ENCODE results near the gene LAMA2. TPM values are rescaled to one million over a fixed set of nuclear protein-coding genes. Genes with fewer than 3 reads are reported as not detected.

The LAMA2 gene
- total RNA-seq, 1 donor from 2014 or later: 1.8 TPM

- Mint-ChIP-seq H3K9me3 (ENCODE audit: unreplicated experiment) (no peaks in the 10 kb centered on the region), H3K36me3 (ENCODE audit: low read depth, unreplicated experiment) (no peaks in the 10 kb centered on the region), H3K4me3 (ENCODE audit: unreplicated experiment) (no peak overlapping the region), H3K27me3 (ENCODE audit: low read depth, unreplicated experiment) (no peaks in the 10 kb centered on the region), H3K4me1 (ENCODE audit: low read depth, unreplicated experiment) (no peaks in the 10 kb centered on the region), H3K27ac (ENCODE audit: unreplicated experiment) (no peak overlapping the region)
- Histone ChIP-seq H3K27me3 (ENCODE audit: insufficient read depth, low read length) (no peaks in the 10 kb centered on the region), H3K27ac (ENCODE audit: low read depth, low read length) (no peak overlapping the region), H3K79me2 (ENCODE audit: insufficient read depth, low read length) (no peaks in the 10 kb centered on the region), H4K20me1 (ENCODE audit: insufficient read depth, low read length) (no peaks in the 10 kb centered on the region), H3K4me1 (ENCODE audit: insufficient read depth, low read length) (peaks cover 10% of the 10 kb centered on the region), H3K36me3 (ENCODE audit: insufficient read depth, low read length) (no peaks in the 10 kb centered on the region), H2AFZ (ENCODE audit: low read depth, low read length) (no peak overlapping the region), H3K9me3 (ENCODE audit: insufficient read depth, low read depth, low read length) (no peaks in the 10 kb centered on the region), H3K4me3 (ENCODE audit: insufficient read depth, low read depth, low read length) (no peak overlapping the region), H3K4me2 (ENCODE audit: low read length) (no peak overlapping the region), H3K9ac (ENCODE audit: low read length) (no peak overlapping the region)
- TF ChIP-seq EZH2 (IDR thresholded peaks at IDR 0.05; ENCODE audit: insufficient read depth, low read length) (no peak), CTCF (IDR thresholded peaks at IDR 0.05; ENCODE audit: insufficient read depth, low read depth, low read length) (no peak)
- DNase-seq (ENCODE audit: low read depth) (no peak), FAIRE-seq (no peak)
These were observed 446.7 kb downstream of the LAMA2 start for GRCh38 chr6:129329678-129330077.

- Histone ChIP-seq H3K27me3 (ENCODE audit: insufficient read depth, low read length) (no peaks in the 10 kb centered on the region), H3K27ac (ENCODE audit: low read depth, low read length) (peak overlapping the region; percentile 40), H3K4me2 (ENCODE audit: low read length) (peak overlapping the region; percentile 75), H3K36me3 (ENCODE audit: insufficient read depth, low read length) (no peaks in the 10 kb centered on the region), H3K9me3 (ENCODE audit: insufficient read depth, low read depth, low read length) (no peaks in the 10 kb centered on the region), H2AFZ (ENCODE audit: low read depth, low read length) (peak overlapping the region; percentile 31), H4K20me1 (ENCODE audit: insufficient read depth, low read length) (no peaks in the 10 kb centered on the region), H3K79me2 (ENCODE audit: insufficient read depth, low read length) (no peaks in the 10 kb centered on the region), H3K4me3 (ENCODE audit: insufficient read depth, low read depth, low read length) (peak overlapping the region; percentile 13), H3K4me1 (ENCODE audit: insufficient read depth, low read length) (peaks cover 10% of the 10 kb centered on the region), H3K9ac (ENCODE audit: low read length) (no peak overlapping the region)
- H3K4me3 Mint-ChIP-seq (ENCODE audit: unreplicated experiment): no peak overlapping the region
- H3K4me1 Mint-ChIP-seq (ENCODE audit: low read depth, unreplicated experiment): no peaks in the 10 kb centered on the region
- H3K27me3 Mint-ChIP-seq (ENCODE audit: low read depth, unreplicated experiment): no peaks in the 10 kb centered on the region
- DNase-seq (ENCODE audit: low read depth): peak; percentile 70
- H3K27ac Mint-ChIP-seq (ENCODE audit: unreplicated experiment): no peak overlapping the region
- H3K36me3 Mint-ChIP-seq (ENCODE audit: low read depth, unreplicated experiment): no peaks in the 10 kb centered on the region
- peak; percentile 94 for FAIRE-seq
- TF ChIP-seq EZH2 (IDR thresholded peaks at IDR 0.05; ENCODE audit: insufficient read depth, low read length) (no peak), CTCF (IDR thresholded peaks at IDR 0.05; ENCODE audit: insufficient read depth, low read depth, low read length) (no peak)
- H3K9me3 Mint-ChIP-seq (ENCODE audit: unreplicated experiment): no peaks in the 10 kb centered on the region
These were observed 448.7 kb downstream of the LAMA2 start for GRCh38 chr6:129331450-129332138.

GRCh38 chr6:129335792-129336191, 452.9 kb downstream of the LAMA2 start:
- TF ChIP-seq CTCF (IDR thresholded peaks at IDR 0.05; ENCODE audit: insufficient read depth, low read depth, low read length): no peak
- TF ChIP-seq EZH2 (IDR thresholded peaks at IDR 0.05; ENCODE audit: insufficient read depth, low read length): no peak
- FAIRE-seq: no peak
- H3K4me1 Mint-ChIP-seq (ENCODE audit: low read depth, unreplicated experiment): no peaks in the 10 kb centered on the region

More at GRCh38 chr6:129335792-129336191, 452.9 kb downstream of the LAMA2 start:
- peaks cover 10% of the 10 kb centered on the region for H3K4me1 ChIP-seq (ENCODE audit: insufficient read depth, low read length)
- Mint-ChIP-seq H3K27ac (ENCODE audit: unreplicated experiment) (no peak overlapping the region), H3K36me3 (ENCODE audit: low read depth, unreplicated experiment) (no peaks in the 10 kb centered on the region), H3K4me3 (ENCODE audit: unreplicated experiment) (no peak overlapping the region), H3K27me3 (ENCODE audit: low read depth, unreplicated experiment) (no peaks in the 10 kb centered on the region), H3K9me3 (ENCODE audit: unreplicated experiment) (no peaks in the 10 kb centered on the region)
- H3K9ac ChIP-seq (ENCODE audit: low read length): no peak overlapping the region
- H3K4me2 ChIP-seq (ENCODE audit: low read length): no peak overlapping the region
- no peak for DNase-seq (ENCODE audit: low read depth)
- H4K20me1 ChIP-seq (ENCODE audit: insufficient read depth, low read length): no peaks in the 10 kb centered on the region
- H3K27me3 ChIP-seq (ENCODE audit: insufficient read depth, low read length): no peaks in the 10 kb centered on the region
- no peak overlapping the region for H2AFZ ChIP-seq (ENCODE audit: low read depth, low read length)
- H3K9me3 ChIP-seq (ENCODE audit: insufficient read depth, low read depth, low read length): no peaks in the 10 kb centered on the region
- H3K4me3 ChIP-seq (ENCODE audit: insufficient read depth, low read depth, low read length): no peak overlapping the region
- no peaks in the 10 kb centered on the region for H3K79me2 ChIP-seq (ENCODE audit: insufficient read depth, low read length)
- H3K36me3 ChIP-seq (ENCODE audit: insufficient read depth, low read length): no peaks in the 10 kb centered on the region
- H3K27ac ChIP-seq (ENCODE audit: low read depth, low read length): no peak overlapping the region
